ENCODE data around the gene PAX1.

Gene PAX1

DNA sequence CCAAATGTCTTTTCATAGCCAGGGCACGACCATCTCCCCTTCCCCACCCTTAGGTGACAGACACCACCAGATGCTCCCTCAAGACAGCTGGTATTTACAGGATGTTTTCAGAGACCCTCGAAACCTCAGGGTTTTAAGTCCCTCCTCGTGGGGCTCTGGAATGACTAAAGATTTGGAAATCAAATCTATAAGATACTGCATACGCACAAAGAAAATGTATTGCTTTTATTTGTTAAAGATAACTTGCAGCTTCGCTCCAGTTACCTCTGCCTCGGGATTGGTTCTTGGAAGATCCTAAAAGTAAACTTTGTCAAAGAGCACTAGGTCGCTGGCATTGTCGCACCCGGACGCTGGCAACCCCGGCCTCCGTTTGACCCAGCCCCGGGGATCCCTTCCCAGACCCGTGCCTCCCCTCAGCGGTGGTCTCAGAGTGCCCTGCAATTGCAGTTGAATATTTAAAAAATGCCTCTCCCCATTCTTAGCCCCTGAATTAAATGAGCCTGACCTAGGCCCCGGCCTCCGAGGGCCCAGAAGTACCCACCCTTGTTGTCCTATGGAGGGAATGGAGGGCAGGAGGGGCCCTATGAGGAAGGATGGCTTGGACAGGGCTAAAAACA is 7.1 kb downstream of the PAX1 start:
- TF ChIP-seq, protein P1, sequence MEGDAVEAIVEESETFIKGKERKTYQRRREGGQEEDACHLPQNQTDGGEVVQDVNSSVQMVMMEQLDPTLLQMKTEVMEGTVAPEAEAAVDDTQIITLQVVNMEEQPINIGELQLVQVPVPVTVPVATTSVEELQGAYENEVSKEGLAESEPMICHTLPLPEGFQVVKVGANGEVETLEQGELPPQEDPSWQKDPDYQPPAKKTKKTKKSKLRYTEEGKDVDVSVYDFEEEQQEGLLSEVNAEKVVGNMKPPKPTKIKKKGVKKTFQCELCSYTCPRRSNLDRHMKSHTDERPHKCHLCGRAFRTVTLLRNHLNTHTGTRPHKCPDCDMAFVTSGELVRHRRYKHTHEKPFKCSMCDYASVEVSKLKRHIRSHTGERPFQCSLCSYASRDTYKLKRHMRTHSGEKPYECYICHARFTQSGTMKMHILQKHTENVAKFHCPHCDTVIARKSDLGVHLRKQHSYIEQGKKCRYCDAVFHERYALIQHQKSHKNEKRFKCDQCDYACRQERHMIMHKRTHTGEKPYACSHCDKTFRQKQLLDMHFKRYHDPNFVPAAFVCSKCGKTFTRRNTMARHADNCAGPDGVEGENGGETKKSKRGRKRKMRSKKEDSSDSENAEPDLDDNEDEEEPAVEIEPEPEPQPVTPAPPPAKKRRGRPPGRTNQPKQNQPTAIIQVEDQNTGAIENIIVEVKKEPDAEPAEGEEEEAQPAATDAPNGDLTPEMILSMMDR (IDR thresholded peaks at IDR 0.05): no peak
- no peaks in the 10 kb centered on the region for H3K4me1 ChIP-seq (ENCODE audit: control insufficient read depth in 1 of 2, insufficient read depth in 1 of 2, low read depth in 1 of 2, low read length in 1 of 2)
- H3K27me3 ChIP-seq: peaks cover 100% of the 10 kb centered on the region
- H3K4me3 ChIP-seq (ENCODE audit: low read depth in 1 of 2, low read length in 1 of 2): no peak overlapping the region
- H3K27ac ChIP-seq: no peak overlapping the region
- H3K36me3 ChIP-seq: no peaks in the 10 kb centered on the region
- H3K9me3 ChIP-seq: no peaks in the 10 kb centered on the region

DNA sequence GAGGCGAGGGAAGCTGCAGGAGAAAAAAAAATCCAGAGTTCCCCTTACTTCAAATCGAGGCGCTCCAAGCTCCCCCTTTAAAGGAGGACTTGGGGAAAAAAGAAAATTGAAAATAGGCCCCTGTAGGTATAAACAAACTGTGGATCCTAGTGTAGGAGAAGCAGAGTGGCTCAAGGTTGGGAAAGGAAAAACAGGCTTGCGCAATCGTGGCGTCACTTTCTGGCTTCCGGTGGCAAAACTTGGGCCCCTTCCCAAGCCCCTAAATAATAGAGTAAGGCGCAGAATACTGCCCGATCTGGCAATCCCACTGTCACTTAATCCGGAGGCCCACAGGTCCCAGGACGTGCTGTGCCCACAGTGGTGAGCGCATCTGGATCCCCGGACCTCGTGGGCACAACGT is 8.0 kb downstream of the PAX1 start:
- no peak overlapping the region for H3K27ac ChIP-seq
- TF ChIP-seq, protein P1 (IDR thresholded peaks at IDR 0.05): no peak
- H3K4me3 ChIP-seq (ENCODE audit: low read depth in 1 of 2, low read length in 1 of 2): no peak overlapping the region
- H3K27me3 ChIP-seq: peaks cover 100% of the 10 kb centered on the region
- no peaks in the 10 kb centered on the region for H3K36me3 ChIP-seq
- no peaks in the 10 kb centered on the region for H3K9me3 ChIP-seq
- no peaks in the 10 kb centered on the region for H3K4me1 ChIP-seq (ENCODE audit: control insufficient read depth in 1 of 2, insufficient read depth in 1 of 2, low read depth in 1 of 2, low read length in 1 of 2)

DNA sequence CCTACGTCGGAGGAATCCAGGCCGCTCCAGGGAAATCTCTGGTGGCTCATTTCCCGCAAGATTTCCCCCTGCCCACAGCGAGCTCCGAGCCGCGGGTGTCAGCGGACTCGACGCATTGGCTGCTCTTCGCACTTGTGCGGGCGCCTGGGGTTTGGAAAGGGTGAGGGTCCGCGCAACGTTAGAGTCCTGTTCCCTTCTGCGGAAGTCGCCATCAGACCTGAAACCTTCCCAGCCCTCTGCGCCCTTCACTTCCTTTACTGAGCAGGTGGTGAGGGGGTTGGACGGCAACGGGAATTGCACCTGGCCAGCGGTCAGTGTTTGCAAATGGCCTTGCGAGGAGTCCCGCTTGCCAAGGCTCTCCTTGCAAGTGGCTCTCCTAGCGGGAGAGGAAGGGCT is 8.4 kb downstream of the PAX1 start:
- Histone ChIP-seq H3K27me3 (peaks cover 98% of the 10 kb centered on the region), H3K4me1 (ENCODE audit: control insufficient read depth in 1 of 2, insufficient read depth in 1 of 2, low read depth in 1 of 2, low read length in 1 of 2) (no peaks in the 10 kb centered on the region), H3K27ac (no peak overlapping the region), H3K9me3 (no peaks in the 10 kb centered on the region), H3K36me3 (no peaks in the 10 kb centered on the region), H3K4me3 (ENCODE audit: low read depth in 1 of 2, low read length in 1 of 2) (no peak overlapping the region)
- TF ChIP-seq, protein P1 (IDR thresholded peaks at IDR 0.05): no peak

DNA sequence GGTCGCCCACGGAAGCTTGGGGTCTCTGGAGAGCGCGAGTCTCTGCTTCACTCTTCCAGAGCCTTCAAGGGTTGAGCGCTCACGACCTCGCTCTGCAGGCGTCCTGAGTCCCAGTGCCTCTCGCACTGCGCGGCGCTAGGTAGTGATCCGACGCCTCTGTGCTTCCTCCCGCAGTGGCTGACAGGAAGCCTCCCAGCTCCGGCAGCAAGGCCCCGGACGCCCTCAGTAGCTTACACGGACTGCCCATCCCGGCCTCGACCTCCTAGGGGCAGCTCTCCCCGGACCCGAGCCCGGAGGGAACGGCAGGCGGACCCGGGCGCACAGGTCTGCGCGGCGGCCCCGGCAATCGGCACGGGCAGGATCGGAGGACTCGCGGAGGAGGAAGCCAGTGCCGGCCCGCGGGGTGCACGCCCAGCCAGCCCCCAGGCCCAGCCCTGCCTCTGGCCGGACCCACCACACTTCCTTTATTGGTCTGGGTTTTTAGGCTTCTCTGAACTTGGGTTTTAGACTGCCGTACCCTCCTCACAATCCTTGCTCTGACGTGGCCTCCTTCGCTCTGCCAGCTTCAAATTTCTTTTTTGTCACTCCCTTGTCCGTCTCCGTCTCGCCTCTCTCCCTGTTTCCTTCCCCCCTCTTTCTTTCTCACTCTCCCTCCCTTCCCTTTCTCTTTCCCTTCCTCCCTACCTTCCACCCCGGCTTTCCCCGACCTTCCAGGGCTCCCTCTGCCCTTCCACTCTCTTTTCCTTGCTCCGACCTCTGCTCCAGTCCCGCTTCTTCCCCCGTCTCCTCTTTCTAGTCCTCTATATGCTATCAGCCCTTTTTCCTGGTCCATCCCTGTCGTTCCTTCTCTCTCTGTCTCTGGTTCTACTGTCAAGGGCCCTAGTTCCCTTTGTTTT is 9.1 kb downstream of the PAX1 start:
- TF ChIP-seq, protein P1 (IDR thresholded peaks at IDR 0.05): no peak
- H3K27me3 ChIP-seq: peaks cover 95% of the 10 kb centered on the region
- H3K9me3 ChIP-seq: no peaks in the 10 kb centered on the region
- H3K27ac ChIP-seq: no peak overlapping the region
- H3K36me3 ChIP-seq: no peaks in the 10 kb centered on the region
- no peaks in the 10 kb centered on the region for H3K4me1 ChIP-seq (ENCODE audit: control insufficient read depth in 1 of 2, insufficient read depth in 1 of 2, low read depth in 1 of 2, low read length in 1 of 2)
- H3K4me3 ChIP-seq (ENCODE audit: low read depth in 1 of 2, low read length in 1 of 2): no peak overlapping the region

DNA sequence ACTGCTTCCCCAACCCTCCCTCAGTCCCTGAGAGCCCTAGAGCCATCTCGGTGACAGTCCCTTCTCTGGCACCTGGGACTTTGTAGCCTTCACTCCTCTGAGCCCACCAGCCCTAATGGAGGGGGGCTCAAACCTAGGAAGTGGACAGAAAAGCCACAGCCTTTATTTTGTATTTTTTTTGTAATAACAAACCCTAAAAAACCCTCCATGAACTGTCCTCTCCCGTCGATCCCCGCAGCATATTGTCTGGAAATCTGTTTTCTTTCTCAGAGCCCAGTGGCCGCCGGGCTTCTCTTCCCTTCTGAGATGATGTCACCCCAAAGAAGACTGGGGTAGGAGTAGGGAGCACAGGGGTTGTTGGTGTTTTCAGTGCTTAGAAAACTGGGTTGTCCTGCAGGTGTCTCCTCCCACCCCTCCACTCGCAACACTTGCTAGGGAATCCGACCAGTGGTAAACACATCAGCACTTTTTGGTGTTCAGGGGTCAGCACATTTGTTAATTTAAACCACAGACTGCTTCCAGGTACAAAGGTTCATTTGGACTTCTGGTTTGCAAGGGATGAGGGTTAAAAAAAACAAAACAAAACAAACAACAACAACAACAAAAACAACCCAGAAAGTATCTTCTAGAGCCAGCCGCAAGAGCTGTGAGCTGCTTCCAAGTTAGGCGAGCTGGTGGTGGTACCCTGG is 9.9 kb downstream of the PAX1 start:
- Histone ChIP-seq H3K36me3 (no peaks in the 10 kb centered on the region), H3K9me3 (no peaks in the 10 kb centered on the region), H3K27ac (no peak overlapping the region), H3K27me3 (peaks cover 87% of the 10 kb centered on the region), H3K4me3 (ENCODE audit: low read depth in 1 of 2, low read length in 1 of 2) (no peak overlapping the region), H3K4me1 (ENCODE audit: control insufficient read depth in 1 of 2, insufficient read depth in 1 of 2, low read depth in 1 of 2, low read length in 1 of 2) (no peaks in the 10 kb centered on the region)
- TF ChIP-seq, protein P1 (IDR thresholded peaks at IDR 0.05): no peak
